H1 (cell line): ENCODE measurements around the gene ARMC10. TPM values are rescaled to one million over a fixed set of nuclear protein-coding genes. Genes with fewer than 3 reads are reported as not detected.

Source experiments
- CTCF ChIA-PET: fragments of 300-600 bp; sonication (Branson Sonifier 250); formaldehyde crosslinking; loops from one replicate; lab custom pipeline; 2021; ENCODE audit not compliant: partially characterized antibody; lab: Charles Lee
- POLR2A ChIA-PET: fragments of 300-600 bp; sonication (Branson Sonifier 250); formaldehyde crosslinking; loops from one replicate; lab custom pipeline; 2021; ENCODE audit warnings: inconsistent platforms; ENCODE audit not compliant: partially characterized antibody; lab: Charles Lee
- DNase-seq, 2 experiments: peaks; one replicate each; pipeline versions ENCODE4 v3.0.0 to v3.0.0-alpha.2; 2010 to 2022; ENCODE audit warnings: low spot score in 2 of 2, low read depth in 1 of 2, mixed read lengths in 1 of 2
- FAIRE-seq: peaks from 2 replicates; lab custom pipeline; 2011; peaks lifted over from hg19 to GRCh38; lab: Jason Lieb, UNC
- H2AFZ ChIP-seq: 2 replicates; pipeline ENCODE4 v1.8.1; 2012; ENCODE audit warnings: low read length, inconsistent platforms
- H2AK5ac ChIP-seq: 2 replicates; pipeline ENCODE4 v1.6.1; 2013; ENCODE audit warnings: low read depth, low read length
- H2BK120ac ChIP-seq: replicated peaks from 2 replicates; pipeline ENCODE3; 2013; ENCODE audit warnings: low read depth, low read length, inconsistent platforms
- H2BK12ac ChIP-seq: 2 replicates; pipeline ENCODE4 v1.6.1; 2013; ENCODE audit warnings: low read depth, low read length
- H2BK15ac ChIP-seq: 2 replicates; pipeline ENCODE4 v1.6.1; 2013; ENCODE audit warnings: low read length
- H2BK20ac ChIP-seq: 2 replicates; pipeline ENCODE4 v1.6.1; 2013; ENCODE audit warnings: low read length
- H2BK5ac ChIP-seq: 2 replicates; pipeline ENCODE4 v1.6.1; 2013; ENCODE audit warnings: low read depth, low read length
- H3K14ac ChIP-seq: 2 replicates; pipeline ENCODE4 v1.6.1; 2013; ENCODE audit warnings: inconsistent platforms; ENCODE audit not compliant: insufficient read length
- H3K18ac ChIP-seq: 2 replicates; pipeline ENCODE4 v1.6.1; 2013; ENCODE audit warnings: low read length; ENCODE audit errors: extremely low read depth
- H3K23ac ChIP-seq: 2 replicates; pipeline ENCODE4 v1.6.1; 2013; ENCODE audit warnings: inconsistent platforms; ENCODE audit not compliant: insufficient read length
- H3K23me2 ChIP-seq: 2 replicates; pipeline ENCODE4 v1.6.1; 2013; ENCODE audit warnings: low read depth, low read length
- H3K27ac ChIP-seq: 2 replicates; pipeline ENCODE4 v1.6.1; 2011; ENCODE audit warnings: low read depth, low read length, inconsistent platforms
- H3K27me3 ChIP-seq, 4 experiments: replicated peaks in 1 of 4; 1 replicate in 1 of 4; 2 replicates in 3 of 4; pipeline versions ENCODE4 v1.6.1 to v1.8.1; 2011 to 2013; ENCODE audit warnings: low read length in 3 of 4, mild to moderate bottlenecking in 3 of 4, inconsistent platforms in 2 of 4, mixed read lengths in 2 of 4, moderate library complexity in 1 of 4; ENCODE audit not compliant: control insufficient read depth in 3 of 4, insufficient read depth in 3 of 4; ENCODE audit errors: extremely low read depth in 1 of 4
- H3K36me3 ChIP-seq, 4 experiments: 2 replicates each; pipeline versions ENCODE4 v1.6.1 to v1.8.1; 2011 to 2013; ENCODE audit warnings: mild to moderate bottlenecking in 4 of 4, low read length in 3 of 4, moderate library complexity in 2 of 4, control low read depth in 1 of 4, inconsistent platforms in 1 of 4; ENCODE audit not compliant: insufficient read depth in 4 of 4, control insufficient read depth in 2 of 4
- H3K4ac ChIP-seq: replicated peaks from 2 replicates; pipeline ENCODE3; 2013; ENCODE audit warnings: low read length, low read depth, mixed read lengths, inconsistent platforms; ENCODE audit not compliant: insufficient read length
- H3K4me1 ChIP-seq, 4 experiments: replicated peaks in 1 of 4; 1 replicate in 1 of 4; 2 replicates in 3 of 4; pipeline versions ENCODE4 v1.6.1 to v1.8.1; 2011 to 2013; ENCODE audit warnings: low read length in 3 of 4, inconsistent platforms in 2 of 4, mixed read lengths in 1 of 4; ENCODE audit not compliant: insufficient read depth in 4 of 4, control insufficient read depth in 3 of 4
- H3K4me2 ChIP-seq, 2 experiments: 2 replicates each; pipeline versions ENCODE4 v1.6.1 to v1.8.1; 2011 to 2013; ENCODE audit warnings: low read depth in 2 of 2, low read length in 2 of 2, control low read depth in 1 of 2, inconsistent platforms in 1 of 2, mild to moderate bottlenecking in 1 of 2; ENCODE audit not compliant: insufficient read depth in 1 of 2
- H3K4me3 ChIP-seq, 4 experiments: fragments of 200-600, 300-600 bp in 1 of 4; sonication (generic), shearing (Covaris generic), sonication (Bioruptor Twin) in 1 of 4; 2 replicates each; pipeline versions ENCODE4 v1.5.1 to v1.8.1; 2011 to 2016; ENCODE audit warnings: low read length in 4 of 4, low read depth in 3 of 4, control low read depth in 2 of 4, inconsistent platforms in 2 of 4, mild to moderate bottlenecking in 2 of 4, mixed read lengths in 1 of 4, moderate library complexity in 1 of 4; ENCODE audit not compliant: insufficient read depth in 2 of 4; ENCODE audit errors: extremely low read depth in 1 of 4
- H3K56ac ChIP-seq: replicated peaks from 2 replicates; pipeline ENCODE3; 2013; ENCODE audit warnings: low read depth, mild to moderate bottlenecking, mixed read lengths, low read length, inconsistent platforms; ENCODE audit not compliant: insufficient read length
- H3K79me1 ChIP-seq: 2 replicates; pipeline ENCODE4 v1.6.1; 2013; ENCODE audit warnings: low read depth, low read length, control low read depth
- H3K79me2 ChIP-seq, 2 experiments: 2 replicates each; pipeline versions ENCODE4 v1.6.1 to v1.8.1; 2012 to 2013; ENCODE audit warnings: low read length in 2 of 2, mild to moderate bottlenecking in 2 of 2, inconsistent platforms in 1 of 2; ENCODE audit not compliant: insufficient read depth in 2 of 2, control insufficient read depth in 1 of 2
- H3K9ac ChIP-seq, 4 experiments: replicated peaks in 1 of 4; 1 replicate in 1 of 4; 2 replicates in 3 of 4; pipeline versions ENCODE4 v1.6.1 to v1.8.1; 2011 to 2013; ENCODE audit warnings: low read depth in 3 of 4, low read length in 3 of 4, control low read depth in 2 of 4, mild to moderate bottlenecking in 2 of 4, moderate library complexity in 2 of 4, inconsistent platforms in 1 of 4; ENCODE audit errors: extremely low read depth in 1 of 4
- H3K9me3 ChIP-seq, 2 experiments: 2 replicates each; pipeline versions ENCODE4 v1.6.1 to v1.8.1; 2012 to 2013; ENCODE audit warnings: mild to moderate bottlenecking in 2 of 2, moderate library complexity in 2 of 2, control low read depth in 1 of 2, inconsistent platforms in 1 of 2, low read depth in 1 of 2, low read length in 1 of 2, mixed read lengths in 1 of 2; ENCODE audit not compliant: insufficient read depth in 2 of 2
- H4K20me1 ChIP-seq, 2 experiments: replicated peaks in 1 of 2; 2 replicates each; pipeline versions ENCODE3 to v1.8.1; 2011 to 2013; ENCODE audit warnings: inconsistent platforms in 2 of 2, low read length in 2 of 2, mild to moderate bottlenecking in 1 of 2; ENCODE audit not compliant: insufficient read depth in 2 of 2, control insufficient read depth in 1 of 2
- H4K5ac ChIP-seq: 2 replicates; pipeline ENCODE4 v1.6.1; 2013; ENCODE audit warnings: low read length, low read depth, mixed read lengths, inconsistent platforms; ENCODE audit not compliant: insufficient read length
- H4K8ac ChIP-seq: 2 replicates; pipeline ENCODE4 v1.8.0; 2013; ENCODE audit warnings: mild to moderate bottlenecking, moderate library complexity, low read length, inconsistent platforms; ENCODE audit not compliant: insufficient read depth; ENCODE audit errors: extremely low read depth
- H4K91ac ChIP-seq: replicated peaks from 2 replicates; pipeline ENCODE3; 2013; ENCODE audit warnings: low read length, mixed read lengths, inconsistent platforms; ENCODE audit not compliant: insufficient read length
- ATF2 ChIP-seq: IDR thresholded peaks from 2 replicates; pipeline ENCODE4 v1.6.1; 2012; ENCODE audit warnings: low read length, inconsistent platforms
- ATF3 ChIP-seq: IDR thresholded peaks from 2 replicates; pipeline ENCODE4 v1.6.1; 2011; ENCODE audit warnings: low read depth, mild to moderate bottlenecking, low read length; ENCODE audit not compliant: insufficient read depth
- CREB1 ChIP-seq: IDR thresholded peaks from 2 replicates; pipeline ENCODE4 v1.6.1; 2012; ENCODE audit warnings: inconsistent platforms
- CTCF ChIP-seq, 3 experiments: IDR thresholded peaks; 1 replicate in 2 of 3; 2 replicates in 1 of 3; pipeline versions ENCODE4 v1.5.1 to v1.6.1; 2011; ENCODE audit warnings: low read length in 3 of 3, mild to moderate bottlenecking in 3 of 3, inconsistent platforms in 2 of 3, low read depth in 1 of 3, moderate library complexity in 1 of 3; ENCODE audit not compliant: insufficient read depth in 1 of 3; ENCODE audit errors: control extremely low read depth in 1 of 3
- E2F6 ChIP-seq: IDR thresholded peaks from 2 replicates; pipeline ENCODE4 v1.6.1; 2012; ENCODE audit warnings: inconsistent platforms
- GTF2F1 ChIP-seq: IDR thresholded peaks from 2 replicates; pipeline ENCODE4 v1.6.1; 2012; ENCODE audit warnings: low read depth, low read length, improper control_type of control experiment, borderline replicate concordance
- MAFK ChIP-seq: IDR thresholded peaks from 2 replicates; pipeline ENCODE4 v1.6.1; 2012; ENCODE audit warnings: low read depth, mild to moderate bottlenecking, improper control_type of control experiment, low read length
- SP4 ChIP-seq: IDR thresholded peaks from 2 replicates; pipeline ENCODE4 v1.6.1; 2012; ENCODE audit warnings: low read length, inconsistent platforms
- WGBS, 2 experiments: shearing (Covaris generic) in 1 of 2; methylation state at CpG; one replicate each; pipeline versions ENCODE4 v1.1.6 to v1.1.7; 2013 to 2015; ENCODE audit warnings: low lambda C conversion rate in 2 of 2, mixed read lengths in 2 of 2, inconsistent platforms in 1 of 2, low coverage in 1 of 2, missing lambda C conversion rate in 1 of 2; ENCODE audit not compliant: insufficient replicate concordance in 2 of 2, insufficient coverage in 1 of 2, insufficient read length in 1 of 2; ENCODE audit errors: extremely low coverage in 1 of 2, missing lambda C conversion rate in 1 of 2; 5-methylcytosine and 5-hydroxymethylcytosine counted together
- polyA plus RNA-seq, 7 experiments: library from polyadenylated mRNA; depleted of rRNA in 3 of 7; stranded (reverse) in 5 of 7; unstranded in 2 of 7; fragments of >200 nt in 5 of 7; fragments of 200-250 nt in 2 of 7; gene quantifications; 1 replicate in 5 of 7; 2 replicates in 1 of 7; 4 replicates in 1 of 7; pipeline versions ENCODE4 v1.2.1 to v1.2.3, GENCODE V29; 2011 to 2013; ENCODE audit warnings: missing spikeins in 2 of 7, mixed read lengths in 2 of 7
- total RNA-seq: library from RNA; stranded (reverse); fragmentation: NEBNext Ultra II Directional; extraction: Animal tissue kit (Norgen Biotek cat#: 25700); gene quantifications from 2 replicates; pipeline ENCODE4 v1.2.1, GENCODE V29; 2021

The ARMC10 gene
- total and polyA plus RNA-seq, 2 of the 8 experiments (the other 6 are each of a cell fraction or from before 2014, with no cell fraction given) = 16.4 to 44.3 TPM

- no peak overlapping the region for H4K91ac ChIP-seq
- no peak overlapping the region for H3K4me2 ChIP-seq
- ChIA-PET CTCF (interaction anchor here (0.6 kb wide), 1 partner anchor 181 kb away, joined by 3 read pairs; no protein-coding TSS in a partner anchor), POLR2A (no interaction called here)
- H2BK12ac ChIP-seq = no peak overlapping the region
- H3K79me1 ChIP-seq = peaks cover 2% of the 10 kb centered on the region; the same call in 1 of the 2 replicates
- FAIRE-seq (no peak), DNase-seq (no peak)
- no peak overlapping the region for H4K5ac ChIP-seq
- peaks cover 0 to 3% of the 10 kb centered on the region in 2 experiments for H4K20me1 ChIP-seq
- H3K9ac ChIP-seq = no peak overlapping the region
- no peak overlapping the region for H3K27ac ChIP-seq
- no peaks in the 10 kb centered on the region for H3K9me3 ChIP-seq
- no peak overlapping the region for H3K4ac ChIP-seq
- H3K56ac ChIP-seq = no peak overlapping the region
- no peak overlapping the region for H2BK15ac ChIP-seq
- H3K23ac ChIP-seq = no peak overlapping the region
- no peak overlapping the region for H4K8ac ChIP-seq
- H3K23me2 ChIP-seq = no peaks in the 10 kb centered on the region
- H2AFZ ChIP-seq = no peak overlapping the region
- H3K79me2 ChIP-seq = peaks cover 0 to 25% of the 10 kb centered on the region in 2 experiments; a peak in 2 of 4 replicates
- no peak overlapping the region for H2BK5ac ChIP-seq
- H3K4me3 ChIP-seq = no peak overlapping the region
- H2BK20ac ChIP-seq = no peak overlapping the region
- H3K18ac ChIP-seq = no peak overlapping the region
- H3K14ac ChIP-seq = no peak overlapping the region
- WGBS, 2 experiments = 80% methylated on average over 1 of the region's 1 CpG; no CpG with 5 or more reads in 1 of the 2 experiments
- no peak overlapping the region for H2AK5ac ChIP-seq
- H3K36me3 ChIP-seq = no peaks in the 10 kb centered on the region
- peaks cover 2 to 11% (median 4%) of the 10 kb centered on the region in 4 experiments; a peak in 4 of 7 replicates for H3K4me1 ChIP-seq
- H3K27me3 ChIP-seq = no peaks in the 10 kb centered on the region
- H2BK120ac ChIP-seq = no peak overlapping the region
- no peak for TF ChIP-seq MAFK
- TF ChIP-seq ATF2 = no peak
- TF ChIP-seq CTCF (IDR thresholded peaks at IDR 0.05; ENCODE audit: control extremely low read depth in 1 of 3, insufficient read depth in 1 of 3, low read depth in 1 of 3, low read length in 3 of 3) = no peak
- no peak for TF ChIP-seq ATF3
- no peak for TF ChIP-seq GTF2F1
- TF ChIP-seq CREB1 = no peak
- no peak for TF ChIP-seq E2F6
- TF ChIP-seq SP4 = no peak
These were observed 67.6 kb downstream of the ARMC10 start for GRCh38 chr7:103142494-103142893.
